A549 (cell line): Measurements from ENCODE around the gene GCM1. TPM values are rescaled to one million over a fixed set of nuclear protein-coding genes. Genes with fewer than 3 reads are reported as not detected.
"Not testable (repeated sequence)": the region's sequence is repeated elsewhere in the genome, so short reads cannot be mapped to it uniquely, and the experiment has no call there.

Experiments
- ATAC-seq, 2 experiments: fragments of 200-7000 bp in 1 of 2; fragments of >200 bp in 1 of 2; cut with Nextera tagmentation in 1 of 2; cut with Tn5 transposase in 1 of 2; 3 replicates each; pipeline versions ENCODE4 v1.8.0 to v1.9.1; 2018 to 2020; ENCODE audit warnings: mild to moderate bottlenecking in 1 of 2, moderate library complexity in 1 of 2
- CTCF ChIA-PET: fragments of 300-600 bp; sonication (Branson Sonifier 250); formaldehyde crosslinking; extraction: SDS; loops from one replicate; lab custom pipeline; 2021; ENCODE audit warnings: antibody characterized with exemption, inconsistent platforms; lab: Yijun Ruan, JAX
- POLR2A ChIA-PET: fragments of 350-600 bp; formaldehyde crosslinking; extraction: SDS; loops from one replicate; lab custom pipeline; 2021; ENCODE audit warnings: antibody characterized with exemption, inconsistent platforms; lab: Yijun Ruan, JAX
- DNase-seq, 2 experiments: peaks; one replicate each; pipeline versions ENCODE4 v3.0.0 to v3.0.0-alpha.2; 2011 to 2016; ENCODE audit warnings: low read depth in 1 of 2, low spot score in 1 of 2
- FAIRE-seq: peaks from 2 replicates; lab custom pipeline; 2011; peaks lifted over from hg19 to GRCh38; lab: Jason Lieb, UNC
- H3K27ac ChIP-seq, 2 experiments: fragments of >200 bp; sonication (Bioruptor Twin); formaldehyde crosslinking; 3 replicates each; pipeline ENCODE4 v1.5.1; 2016 to 2017
- H3K4me1 ChIP-seq: fragments of >200 bp; sonication (Bioruptor Twin); formaldehyde crosslinking; 3 replicates; pipeline ENCODE4 v1.6.1; 2016
- H3K4me2 ChIP-seq: fragments of >200 bp; sonication (Bioruptor Twin); formaldehyde crosslinking; 3 replicates; pipeline ENCODE4 v1.6.1; 2016
- H3K4me3 ChIP-seq: fragments of >200 bp; sonication (Bioruptor Twin); formaldehyde crosslinking; 3 replicates; pipeline ENCODE4 v1.5.1; 2016
- H3K9me3 ChIP-seq: fragments of >200 bp; sonication (Bioruptor Twin); formaldehyde crosslinking; 3 replicates; pipeline ENCODE4 v1.6.1; 2016
- CHD4 ChIP-seq: fragments of 200-600 bp; sonication (generic); IDR thresholded peaks from 2 replicates; pipeline ENCODE4 v1.6.1; 2016; ENCODE audit warnings: antibody characterized with exemption, mild to moderate bottlenecking, borderline replicate concordance
- EHF ChIP-seq: fragments of 250-450 bp; sonication (Bioruptor Pico); IDR thresholded peaks from 2 replicates; pipeline ENCODE4 v1.5.0; 2020; ENCODE audit warnings: mild to moderate bottlenecking
- EHMT2 ChIP-seq: fragments of 200-600 bp; sonication (generic); IDR thresholded peaks from 2 replicates; pipeline ENCODE4 v1.6.1; 2016; ENCODE audit warnings: antibody characterized with exemption, low read depth, mild to moderate bottlenecking, moderate library complexity
- FOSL2 ChIP-seq, 2 experiments: fragments of 450-650 bp in 1 of 2; fragments of >200 bp in 1 of 2; sonication (Bioruptor Twin) in 1 of 2; formaldehyde crosslinking; IDR thresholded peaks; 2 replicates each; pipeline versions ENCODE4 v1.5.0 to v1.6.1; 2016 to 2020; ENCODE audit warnings: mild to moderate bottlenecking in 1 of 2, moderate library complexity in 1 of 2
- MAZ ChIP-seq: fragments of 150-350 bp; IDR thresholded peaks from 2 replicates; pipeline ENCODE4 v1.6.1; 2014; ENCODE audit warnings: antibody characterized with exemption, low read depth, low read length, borderline replicate concordance
- RNF2 ChIP-seq: fragments of 200-600 bp; sonication (generic); IDR thresholded peaks from 2 replicates; pipeline ENCODE4 v1.6.1; 2016; ENCODE audit warnings: low read depth, mild to moderate bottlenecking, antibody characterized with exemption, moderate library complexity, borderline replicate concordance
- SMC3 ChIP-seq: fragments of >200 bp; sonication (Bioruptor Twin); formaldehyde crosslinking; IDR thresholded peaks from 3 replicates; pipeline ENCODE4 v1.6.1; 2018; ENCODE audit warnings: inconsistent platforms
- TP53 ChIP-seq: fragments of 250-450 bp; sonication (Bioruptor Pico); IDR thresholded peaks from 2 replicates; pipeline ENCODE4 v1.5.0; 2021; ENCODE audit warnings: mild to moderate bottlenecking, moderate library complexity
- WGBS: methylation state at CpG from one replicate; pipeline ENCODE4 v1.1.6; 2017; ENCODE audit errors: missing lambda C conversion rate; 5-methylcytosine and 5-hydroxymethylcytosine counted together
- polyA plus RNA-seq, 4 experiments: library from polyadenylated mRNA; depleted of rRNA in 3 of 4; stranded (reverse); fragments of >200 nt; fragmentation: RNase III in 1 of 4; extraction: RNeasy Plus Mini Kit Qiagen cat#74134 plus additional on column Dnase treatment in 1 of 4; gene quantifications; 2 replicates in 3 of 4; 3 replicates in 1 of 4; pipeline ENCODE4 v1.2.3, GENCODE V29; 2011 to 2017
- TF ChIP-seq, protein P1 (sequence below): fragments of >200 bp; sonication (Bioruptor Twin); formaldehyde crosslinking; IDR thresholded peaks from 3 replicates; pipeline ENCODE4 v1.6.1; 2016
- TF ChIP-seq, protein P2 (sequence below): fragments of 200-600 bp; sonication (generic); IDR thresholded peaks from 2 replicates; pipeline ENCODE4 v1.6.1; 2016; ENCODE audit warnings: antibody characterized with exemption, mild to moderate bottlenecking, moderate library complexity
- TF ChIP-seq, protein P3 (sequence below): fragments of >200 bp; sonication (Bioruptor Twin); formaldehyde crosslinking; IDR thresholded peaks from 2 replicates; pipeline ENCODE4 v1.6.1; 2016

Gene GCM1
- polyA plus RNA-seq, 2 of the 4 experiments (the other 2 are of a cell fraction): 0.03 to 0.08 TPM

DNA sequence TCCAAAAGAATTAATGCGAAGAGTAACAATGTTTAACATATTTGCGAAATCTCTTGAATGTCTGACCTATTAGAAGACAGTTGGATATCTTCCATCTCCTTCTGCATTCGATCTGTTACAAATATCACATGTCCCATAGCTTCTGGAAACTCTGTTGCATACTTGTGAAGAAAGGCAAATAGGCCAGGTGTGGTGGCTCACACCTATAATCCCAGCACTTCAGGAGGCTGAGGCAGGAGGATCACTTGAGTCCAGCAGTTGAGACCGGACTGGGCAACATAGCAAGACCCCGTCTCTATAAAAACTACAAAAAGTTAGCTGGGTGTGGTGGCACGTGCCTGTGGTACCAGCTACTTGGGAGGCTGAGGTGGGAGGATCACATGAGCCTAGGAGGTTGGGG is 9.4 kb upstream of the GCM1 start:
- WGBS: 87% methylated on average over 6 of the region's 6 CpGs
- H3K4me1 ChIP-seq, ATAC-seq, H3K27ac ChIP-seq, DNase-seq, POLR2A ChIA-PET, H3K9me3 ChIP-seq, H3K4me3 ChIP-seq, FAIRE-seq, H3K4me2 ChIP-seq: not testable (repeated sequence)
- CTCF ChIA-PET: interaction anchor here (3.2 kb wide), 1 partner anchor 14 kb away, joined by 15 read pairs; no protein-coding TSS in a partner anchor

DNA sequence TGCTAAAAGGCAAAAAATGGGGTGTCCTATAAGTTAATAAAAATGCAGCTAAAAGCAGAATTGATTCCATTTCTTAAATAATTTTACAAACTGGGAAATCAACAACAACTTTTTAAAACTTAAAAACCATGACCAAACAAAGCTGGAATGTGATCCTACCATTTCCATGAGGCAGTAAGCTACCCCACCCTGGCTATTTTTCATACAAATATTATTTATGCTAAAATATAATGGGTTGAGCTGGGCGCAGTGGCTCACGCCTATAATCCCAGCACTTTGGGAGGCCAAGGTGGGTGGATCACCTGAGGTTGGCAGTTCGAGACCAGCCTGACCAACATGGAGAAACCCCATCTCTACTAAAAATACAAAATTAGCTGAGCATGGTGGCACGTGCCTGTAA is 6.6 kb upstream of the GCM1 start:
- H3K9me3 ChIP-seq, FAIRE-seq, H3K4me2 ChIP-seq, DNase-seq, H3K4me3 ChIP-seq, H3K27ac ChIP-seq, POLR2A ChIA-PET, ATAC-seq, H3K4me1 ChIP-seq: not testable (repeated sequence)
- CTCF ChIA-PET: interaction anchor here (0.9 to 1.5 kb wide), 2 partner anchors 9 to 327 kb away, joined by 3 read pairs; no protein-coding TSS in a partner anchor
- 89% methylated on average over 4 of the region's 4 CpGs for WGBS

DNA sequence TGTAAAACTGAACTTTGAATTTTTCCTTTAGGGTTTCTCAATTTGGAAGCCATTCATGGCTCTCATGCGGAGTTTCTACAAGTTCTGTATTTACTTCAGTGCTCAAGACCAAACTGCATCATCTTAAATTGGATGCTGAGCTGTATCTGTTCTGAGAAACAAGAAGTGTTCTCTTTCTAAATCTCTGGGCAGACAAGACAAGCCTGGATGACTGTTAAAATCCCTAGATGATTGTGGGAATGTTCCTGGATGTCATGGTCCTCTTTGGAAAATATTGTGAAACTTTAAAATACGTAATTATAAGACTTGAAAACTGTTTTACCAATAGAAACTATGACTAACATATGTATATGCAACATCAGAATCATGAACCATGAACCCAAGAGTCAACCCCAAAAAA is 6.2 kb upstream of the GCM1 start:
- no peak for TF ChIP-seq MAZ
- no peak for TF ChIP-seq RNF2
- Histone ChIP-seq H3K27ac (no peak overlapping the region), H3K4me3 (no peak overlapping the region), H3K4me1 (no peaks in the 10 kb centered on the region), H3K9me3 (no peaks in the 10 kb centered on the region), H3K4me2 (no peak overlapping the region)
- FAIRE-seq: no peak
- POLR2A ChIA-PET: no interaction called here
- DNase-seq: no peak
- CTCF ChIA-PET: interaction anchor here (1.5 kb wide), 1 partner anchor 328 kb away, joined by 3 read pairs; no protein-coding TSS in a partner anchor
- no peak for ATAC-seq
- 90% methylated on average over 2 of the region's 2 CpGs for WGBS

DNA sequence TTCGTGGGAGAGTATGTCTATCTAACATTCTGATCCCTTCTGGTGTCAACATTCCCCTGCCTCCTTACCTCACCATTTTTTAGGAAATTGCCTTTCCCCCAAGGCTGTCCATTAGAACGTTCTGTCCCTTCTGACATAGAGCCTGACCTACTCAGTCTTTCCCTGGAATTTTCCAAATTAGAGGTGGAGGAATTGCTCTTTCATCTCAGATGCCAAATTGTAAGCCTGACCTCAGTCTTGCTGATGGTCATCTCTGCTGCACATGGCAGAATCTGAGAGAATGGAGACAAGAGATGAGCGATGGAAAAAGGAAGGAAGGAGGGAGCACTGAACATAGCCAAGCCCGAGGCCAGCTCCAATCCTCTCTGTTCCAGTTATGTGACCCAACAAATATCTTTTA is 5.4 kb upstream of the GCM1 start:
- DNase-seq (no peak), ATAC-seq (no peak), FAIRE-seq (no peak)
- Histone ChIP-seq H3K27ac (no peak overlapping the region), H3K4me2 (no peak overlapping the region), H3K9me3 (no peaks in the 10 kb centered on the region), H3K4me1 (no peaks in the 10 kb centered on the region), H3K4me3 (no peak overlapping the region)
- WGBS: 54% methylated on average over 4 of the region's 4 CpGs
- ChIA-PET CTCF (interaction anchor here (1.5 kb wide), 1 partner anchor 329 kb away, joined by 3 read pairs; no protein-coding TSS in a partner anchor), POLR2A (no interaction called here)
- TF ChIP-seq FOSL2 (IDR thresholded peaks at IDR 0.05) (no peak), FOSL2 (CRISPR knock-in tag; IDR thresholded peaks at IDR 0.05) (no peak), EHMT2 (no peak)
- TF ChIP-seq, protein P1, sequence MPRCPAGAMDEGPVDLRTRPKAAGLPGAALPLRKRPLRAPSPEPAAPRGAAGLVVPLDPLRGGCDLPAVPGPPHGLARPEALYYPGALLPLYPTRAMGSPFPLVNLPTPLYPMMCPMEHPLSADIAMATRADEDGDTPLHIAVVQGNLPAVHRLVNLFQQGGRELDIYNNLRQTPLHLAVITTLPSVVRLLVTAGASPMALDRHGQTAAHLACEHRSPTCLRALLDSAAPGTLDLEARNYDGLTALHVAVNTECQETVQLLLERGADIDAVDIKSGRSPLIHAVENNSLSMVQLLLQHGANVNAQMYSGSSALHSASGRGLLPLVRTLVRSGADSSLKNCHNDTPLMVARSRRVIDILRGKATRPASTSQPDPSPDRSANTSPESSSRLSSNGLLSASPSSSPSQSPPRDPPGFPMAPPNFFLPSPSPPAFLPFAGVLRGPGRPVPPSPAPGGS: no peak
- TF ChIP-seq, protein P2, sequence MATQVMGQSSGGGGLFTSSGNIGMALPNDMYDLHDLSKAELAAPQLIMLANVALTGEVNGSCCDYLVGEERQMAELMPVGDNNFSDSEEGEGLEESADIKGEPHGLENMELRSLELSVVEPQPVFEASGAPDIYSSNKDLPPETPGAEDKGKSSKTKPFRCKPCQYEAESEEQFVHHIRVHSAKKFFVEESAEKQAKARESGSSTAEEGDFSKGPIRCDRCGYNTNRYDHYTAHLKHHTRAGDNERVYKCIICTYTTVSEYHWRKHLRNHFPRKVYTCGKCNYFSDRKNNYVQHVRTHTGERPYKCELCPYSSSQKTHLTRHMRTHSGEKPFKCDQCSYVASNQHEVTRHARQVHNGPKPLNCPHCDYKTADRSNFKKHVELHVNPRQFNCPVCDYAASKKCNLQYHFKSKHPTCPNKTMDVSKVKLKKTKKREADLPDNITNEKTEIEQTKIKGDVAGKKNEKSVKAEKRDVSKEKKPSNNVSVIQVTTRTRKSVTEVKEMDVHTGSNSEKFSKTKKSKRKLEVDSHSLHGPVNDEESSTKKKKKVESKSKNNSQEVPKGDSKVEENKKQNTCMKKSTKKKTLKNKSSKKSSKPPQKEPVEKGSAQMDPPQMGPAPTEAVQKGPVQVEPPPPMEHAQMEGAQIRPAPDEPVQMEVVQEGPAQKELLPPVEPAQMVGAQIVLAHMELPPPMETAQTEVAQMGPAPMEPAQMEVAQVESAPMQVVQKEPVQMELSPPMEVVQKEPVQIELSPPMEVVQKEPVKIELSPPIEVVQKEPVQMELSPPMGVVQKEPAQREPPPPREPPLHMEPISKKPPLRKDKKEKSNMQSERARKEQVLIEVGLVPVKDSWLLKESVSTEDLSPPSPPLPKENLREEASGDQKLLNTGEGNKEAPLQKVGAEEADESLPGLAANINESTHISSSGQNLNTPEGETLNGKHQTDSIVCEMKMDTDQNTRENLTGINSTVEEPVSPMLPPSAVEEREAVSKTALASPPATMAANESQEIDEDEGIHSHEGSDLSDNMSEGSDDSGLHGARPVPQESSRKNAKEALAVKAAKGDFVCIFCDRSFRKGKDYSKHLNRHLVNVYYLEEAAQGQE: no peak

DNA sequence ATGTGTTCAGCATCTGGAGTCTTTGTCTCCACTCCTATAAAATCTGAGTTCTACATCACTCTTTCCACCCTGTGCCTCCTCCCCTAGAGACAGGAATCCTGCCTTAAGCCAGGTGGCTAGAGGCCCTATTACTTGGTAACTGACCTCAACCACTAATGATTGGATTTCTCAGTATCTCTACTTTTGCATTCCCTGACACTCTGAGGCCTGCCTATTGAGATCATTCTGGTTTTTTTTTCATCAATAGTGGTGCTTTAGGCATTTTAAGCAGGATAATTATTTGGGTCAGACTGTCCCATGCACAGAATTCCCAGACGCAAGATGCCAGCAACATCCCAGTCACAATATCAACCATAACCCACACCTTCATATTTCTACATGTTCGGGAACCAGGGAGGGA is 3.9 kb upstream of the GCM1 start:
- H3K4me3 ChIP-seq: no peak overlapping the region
- no peak for DNase-seq
- H3K4me1 ChIP-seq: no peaks in the 10 kb centered on the region
- 80% methylated on average over 2 of the region's 2 CpGs for WGBS
- FAIRE-seq: no peak
- H3K4me2 ChIP-seq: no peak overlapping the region
- no peaks in the 10 kb centered on the region for H3K9me3 ChIP-seq
- no peak for ATAC-seq
- TF ChIP-seq FOSL2 (IDR thresholded peaks at IDR 0.05) (no peak), FOSL2 (CRISPR knock-in tag; IDR thresholded peaks at IDR 0.05) (no peak), TP53 (no peak), CHD4 (no peak), SMC3 (no peak), EHF (CRISPR knock-in tag) (no peak)
- TF ChIP-seq, protein P3, sequence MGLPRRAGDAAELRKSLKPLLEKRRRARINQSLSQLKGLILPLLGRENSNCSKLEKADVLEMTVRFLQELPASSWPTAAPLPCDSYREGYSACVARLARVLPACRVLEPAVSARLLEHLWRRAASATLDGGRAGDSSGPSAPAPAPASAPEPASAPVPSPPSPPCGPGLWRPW: no peak
- no peak overlapping the region for H3K27ac ChIP-seq
- CTCF ChIA-PET: interaction anchor here (1.0 kb wide), 1 partner anchor 19 kb away, joined by 4 read pairs; no protein-coding TSS in a partner anchor
- POLR2A ChIA-PET: no interaction called here
